ENCODE results near the gene LPP.

- TF ChIP-seq FOXA1 (IDR thresholded peaks at IDR 0.05) = no peak
- no peak for TF ChIP-seq FOXA1 (CRISPR knock-in tag; IDR thresholded peaks at IDR 0.05)
- TF ChIP-seq NFYC (CRISPR knock-in tag; IDR thresholded peaks at IDR 0.05) = no peak
Measured at GRCh38 chr3:188863999-188864406, 710.0 kb downstream of the LPP start.
